Common myeloid progenitor, CD34-positive (primary cell): ENCODE results near the gene EVX2.

Source experiments
- CTCF ChIA-PET: fragments of 350-600 bp; sonication (Branson Sonifier 250); formaldehyde crosslinking; loops from one replicate; lab custom pipeline; 2021; ENCODE audit warnings: antibody characterized with exemption; lab: Charles Lee
- POLR2A ChIA-PET: fragments of 350-600 bp; sonication (Branson Sonifier 250); formaldehyde crosslinking; loops from one replicate; lab custom pipeline; 2021; ENCODE audit warnings: antibody characterized with exemption; lab: Charles Lee
- DNase-seq, 3 donors: peaks; one replicate each; pipeline versions ENCODE4 v3.0.0 to v3.0.0-alpha.2; 2013
- H3K27ac ChIP-seq, 2 experiments: 1 replicate in 1 of 2; 2 replicates in 1 of 2; pipeline ENCODE4 v1.7.0; 2013; ENCODE audit warnings: inconsistent platforms in 2 of 2, low read length in 2 of 2, mild to moderate bottlenecking in 2 of 2, low read depth in 1 of 2, moderate library complexity in 1 of 2; ENCODE audit not compliant: severe bottlenecking in 2 of 2, insufficient read depth in 1 of 2, poor library complexity in 1 of 2
- H3K27me3 ChIP-seq, 5 experiments: replicated peaks in 2 of 5; 1 replicate in 3 of 5; 2 replicates in 2 of 5; pipeline versions ENCODE4 v1.6.1 to v1.7.0; 2013; ENCODE audit warnings: low read length in 4 of 5, mild to moderate bottlenecking in 2 of 5, moderate library complexity in 2 of 5, inconsistent platforms in 1 of 5; ENCODE audit not compliant: insufficient read depth in 5 of 5, control insufficient read depth in 4 of 5
- H3K36me3 ChIP-seq, 4 experiments: 1 replicate in 2 of 4; 2 replicates in 2 of 4; pipeline versions ENCODE4 v1.6.1 to v1.7.0; 2013; ENCODE audit warnings: low read length in 3 of 4, control low read depth in 1 of 4, mild to moderate bottlenecking in 1 of 4; ENCODE audit not compliant: control insufficient read depth in 4 of 4, insufficient read depth in 4 of 4
- H3K4me1 ChIP-seq, 4 experiments: 1 replicate in 3 of 4; 2 replicates in 1 of 4; pipeline versions ENCODE4 v1.6.1 to v1.7.1; 2013; ENCODE audit warnings: low read length in 3 of 4, mild to moderate bottlenecking in 3 of 4, control low read depth in 1 of 4, inconsistent platforms in 1 of 4, moderate library complexity in 1 of 4; ENCODE audit not compliant: control insufficient read depth in 4 of 4, insufficient read depth in 4 of 4; ENCODE audit errors: control extremely low read depth in 1 of 4
- H3K4me3 ChIP-seq, 7 experiments: 1 replicate in 4 of 7; 2 replicates in 3 of 7; pipeline versions ENCODE4 v1.5.1 to v1.7.0; 2013; ENCODE audit warnings: mild to moderate bottlenecking in 7 of 7, low read length in 6 of 7, moderate library complexity in 6 of 7, inconsistent platforms in 2 of 7, low read depth in 2 of 7, control low read depth in 1 of 7; ENCODE audit not compliant: insufficient read depth in 4 of 7, control insufficient read depth in 1 of 7; ENCODE audit errors: extremely low read depth in 1 of 7
- H3K9me3 ChIP-seq, 5 experiments: 1 replicate in 4 of 5; 2 replicates in 1 of 5; pipeline versions ENCODE4 v1.6.1 to v1.7.1; 2013; ENCODE audit warnings: low read length in 4 of 5, mild to moderate bottlenecking in 2 of 5, inconsistent platforms in 1 of 5, low read depth in 1 of 5, moderate library complexity in 1 of 5; ENCODE audit not compliant: control insufficient read depth in 4 of 5, insufficient read depth in 2 of 5; ENCODE audit errors: control extremely low read depth in 1 of 5
- WGBS: methylation state at CpG from one replicate; pipeline ENCODE4 v1.1.5; 2013; ENCODE audit not compliant: insufficient coverage; 5-methylcytosine and 5-hydroxymethylcytosine counted together

Gene EVX2

GRCh38 chr2:176100547-176101140, 16.9 kb upstream of the EVX2 start:
- no peak for DNase-seq
- no peaks in the 10 kb centered on the region for H3K36me3 ChIP-seq
- peaks cover 0 to 3% (median 0%) of the 10 kb centered on the region in 5 experiments for H3K9me3 ChIP-seq
- no peak overlapping the region for H3K4me3 ChIP-seq
- H3K27me3 ChIP-seq = peaks cover 29 to 100% (median 70%) of the 10 kb centered on the region in 5 experiments
- POLR2A ChIA-PET = no interaction called here
- CTCF ChIA-PET = no interaction called here
- peaks cover 7 to 22% (median 13%) of the 10 kb centered on the region in 4 experiments for H3K4me1 ChIP-seq
- 14% methylated on average over 27 of the region's 28 CpGs for WGBS
- H3K27ac ChIP-seq = no peak overlapping the region

DNA sequence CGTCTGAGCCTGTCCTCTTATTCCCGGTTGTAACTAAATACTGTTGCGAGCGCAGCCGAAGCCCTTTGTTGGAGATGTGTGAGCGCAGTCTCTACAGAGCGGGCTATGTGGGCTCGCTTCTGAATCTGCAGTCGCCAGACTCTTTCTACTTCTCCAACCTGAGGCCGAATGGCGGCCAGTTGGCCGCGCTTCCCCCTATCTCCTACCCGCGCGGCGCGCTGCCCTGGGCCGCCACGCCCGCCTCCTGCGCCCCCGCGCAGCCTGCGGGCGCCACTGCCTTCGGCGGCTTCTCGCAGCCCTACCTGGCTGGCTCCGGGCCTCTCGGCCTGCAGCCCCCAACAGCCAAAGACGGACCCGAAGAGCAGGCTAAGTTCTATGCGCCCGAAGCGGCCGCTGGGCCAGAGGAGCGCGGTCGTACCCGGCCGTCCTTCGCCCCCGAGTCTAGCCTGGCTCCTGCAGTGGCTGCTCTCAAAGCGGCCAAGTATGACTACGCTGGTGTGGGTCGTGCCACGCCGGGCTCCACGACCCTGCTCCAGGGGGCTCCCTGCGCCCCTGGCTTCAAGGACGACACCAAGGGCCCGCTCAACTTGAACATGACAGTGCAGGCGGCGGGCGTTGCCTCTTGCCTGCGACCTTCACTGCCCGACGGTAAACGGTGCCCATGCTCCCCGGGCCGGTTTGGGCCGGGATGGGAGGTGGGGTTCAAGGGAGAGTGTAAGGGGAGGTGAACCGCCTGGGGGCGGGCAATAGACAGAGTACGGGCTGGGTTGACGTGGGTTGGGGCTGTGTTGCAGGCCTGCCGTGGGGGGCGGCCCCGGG, 16.2 kb upstream of the EVX2 start, which contains the start of gene HOXD12:
Gene HOXD12 (plus strand): TSS at position 68 of the 819 bp plus-strand sequence. CDS start 7 bp downstream, at position 75.
- H3K27me3 ChIP-seq = peaks cover 33 to 100% (median 75%) of the 10 kb centered on the region in 5 experiments
- no peak for DNase-seq
- peaks cover 7 to 22% (median 13%) of the 10 kb centered on the region in 4 experiments for H3K4me1 ChIP-seq
- H3K9me3 ChIP-seq = peaks cover 0 to 7% (median 0%) of the 10 kb centered on the region in 5 experiments
- H3K36me3 ChIP-seq = no peaks in the 10 kb centered on the region
- ChIA-PET POLR2A (no interaction called here), CTCF (interaction anchor here (2.5 kb wide), 1 partner anchor 27 kb away, joined by 11 read pairs; no protein-coding TSS in a partner anchor)
- no peak within 1 kb of the TSS for H3K4me3 ChIP-seq
- 7% methylated on average over 63 of the region's 70 CpGs for WGBS
- no peak within 1 kb of the TSS for H3K27ac ChIP-seq

- H3K27ac ChIP-seq = no peak overlapping the region
- ChIA-PET POLR2A (no interaction called here), CTCF (interaction anchor here (1.0 to 4.9 kb wide), 4 partner anchors 11 to 848 kb away, joined by 3 to 27 read pairs (median 7); no protein-coding TSS in a partner anchor)
- H3K4me1 ChIP-seq = peaks cover 7 to 19% (median 13%) of the 10 kb centered on the region in 4 experiments
- no peak for DNase-seq
- no peak overlapping the region for H3K4me3 ChIP-seq
- peaks cover 33 to 100% (median 82%) of the 10 kb centered on the region in 5 experiments for H3K27me3 ChIP-seq
- H3K36me3 ChIP-seq = no peaks in the 10 kb centered on the region
- peaks cover 0 to 7% (median 0%) of the 10 kb centered on the region in 5 experiments for H3K9me3 ChIP-seq
- 8% methylated on average over 28 of the region's 30 CpGs for WGBS
These were observed 15.5 kb upstream of the EVX2 start for GRCh38 chr2:176099159-176099727.

- Histone ChIP-seq H3K27ac (no peak overlapping the region), H3K36me3 (no peaks in the 10 kb centered on the region), H3K27me3 (peaks cover 39 to 100% (median 82%) of the 10 kb centered on the region in 5 experiments), H3K4me1 (peaks cover 7 to 19% (median 13%) of the 10 kb centered on the region in 4 experiments), H3K9me3 (peaks cover 0 to 9% (median 0%) of the 10 kb centered on the region in 5 experiments), H3K4me3 (no peak overlapping the region)
- ChIA-PET POLR2A (no interaction called here), CTCF (interaction anchor here (0.7 to 4.9 kb wide), 19 partner anchors 8 to 1061 kb away, joined by 3 to 27 read pairs (median 5); no protein-coding TSS in a partner anchor)
- no peak for DNase-seq
- 5% methylated on average over 32 of the region's 35 CpGs for WGBS
These were observed 14.8 kb upstream of the EVX2 start for GRCh38 chr2:176098366-176099158.

DNA sequence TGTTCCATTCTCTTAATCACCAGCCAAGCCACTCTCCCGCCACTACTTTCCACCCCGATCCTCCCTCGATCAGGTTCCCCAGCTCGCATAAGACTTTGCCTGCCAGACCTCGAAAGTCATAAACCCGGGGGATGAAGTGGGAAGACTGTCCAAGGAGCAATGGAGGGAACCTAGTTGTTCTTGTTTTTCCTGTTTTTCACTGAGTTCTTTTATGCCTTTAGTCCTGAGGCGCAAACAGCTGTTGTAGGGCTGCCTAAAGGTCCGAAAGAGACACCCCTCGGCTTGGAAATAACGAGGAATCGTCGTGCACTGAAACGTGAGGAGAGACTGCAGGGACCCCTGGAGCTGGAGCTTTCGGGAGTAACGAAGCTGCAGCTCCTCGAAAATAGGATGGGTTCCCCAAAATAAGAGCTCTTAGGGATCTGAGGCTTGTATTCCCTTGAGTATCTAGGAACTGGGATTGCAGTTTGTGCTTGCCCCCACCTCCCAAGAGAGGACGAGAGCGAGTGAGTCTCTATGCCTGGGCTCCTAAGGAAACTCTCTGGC, 14.1 kb upstream of the EVX2 start:
- peaks cover 0 to 13% (median 0%) of the 10 kb centered on the region in 5 experiments for H3K9me3 ChIP-seq
- POLR2A ChIA-PET = interaction anchor here (0.6 kb wide), 1 partner anchor 585 kb away, joined by 5 read pairs; no protein-coding TSS in a partner anchor
- CTCF ChIA-PET = interaction anchor here (0.7 to 4.9 kb wide), 23 partner anchors 8 to 1373 kb away, joined by 3 to 27 read pairs (median 4); no protein-coding TSS in a partner anchor
- WGBS = 5% methylated on average over 16 of the region's 18 CpGs
- DNase-seq = no peak
- no peak overlapping the region for H3K27ac ChIP-seq
- H3K36me3 ChIP-seq = no peaks in the 10 kb centered on the region
- H3K4me1 ChIP-seq = peaks cover 7 to 23% (median 17%) of the 10 kb centered on the region in 4 experiments
- H3K4me3 ChIP-seq = peak overlapping the region in 1 of 7 experiments; percentile 56
- H3K27me3 ChIP-seq = peaks cover 41 to 100% (median 83%) of the 10 kb centered on the region in 5 experiments
